Measurements from ENCODE around the gene RRP15. TPM values are rescaled to one million over a fixed set of nuclear protein-coding genes. Genes with fewer than 3 reads are reported as not detected.

Gene RRP15
- polyA plus RNA-seq, 3 donors: 0.81 to 7.6 (median 4.6) TPM

DNA sequence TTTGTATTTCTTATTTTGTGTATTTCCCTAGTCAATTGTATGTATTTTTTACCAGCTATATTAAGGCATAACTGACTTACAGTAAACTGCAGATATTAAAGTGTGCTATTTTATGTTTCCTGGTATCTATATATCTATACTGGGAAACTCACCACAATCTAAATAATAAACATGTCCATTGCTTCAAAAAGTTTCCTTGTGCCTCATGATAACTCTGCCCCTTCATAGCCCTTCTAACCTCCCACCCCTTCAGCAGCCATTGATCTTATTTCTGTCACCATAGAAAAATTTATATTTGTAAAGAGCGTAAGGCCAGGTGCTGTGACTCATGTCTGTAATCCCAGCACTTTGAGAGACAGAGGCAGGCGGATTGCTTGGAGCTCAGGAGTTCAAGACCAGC lies 9.3 kb upstream of the RRP15 start:
- H3K36me3 Mint-ChIP-seq: no peaks in the 10 kb centered on the region
- H3K27me3 ChIP-seq (ENCODE audit: control insufficient read depth in 2 of 2, insufficient read depth in 2 of 2, low read length in 2 of 2): no peaks in the 10 kb centered on the region
- no peak overlapping the region for H3K27ac ChIP-seq (ENCODE audit: low read depth in 1 of 2, low read length in 2 of 2)
- no CpG with 5 or more reads among the region's 2 CpGs for WGBS (ENCODE audit: insufficient coverage)
- no peak overlapping the region for H3K4me3 ChIP-seq (replicated peaks in 1 of 3; ENCODE audit: low read depth in 2 of 3, low read length in 3 of 3)
- H3K9me3 ChIP-seq (replicated peaks in 1 of 2; ENCODE audit: control insufficient read depth in 1 of 2, insufficient read depth in 1 of 2, low read length in 2 of 2): peaks cover 0 to under 1% of the 10 kb centered on the region in 2 donors
- H3K4me2 ChIP-seq (replicated peaks; ENCODE audit: extremely low read depth, low read length, poor library complexity, severe bottlenecking): no peak overlapping the region
- H4K20me1 ChIP-seq (ENCODE audit: insufficient read depth, low read length): no peaks in the 10 kb centered on the region
- no peaks in the 10 kb centered on the region for H3K36me3 ChIP-seq (replicated peaks in 1 of 2; ENCODE audit: control insufficient read depth in 1 of 2, insufficient read depth in 2 of 2, low read length in 2 of 2)
- TF ChIP-seq, protein P1, sequence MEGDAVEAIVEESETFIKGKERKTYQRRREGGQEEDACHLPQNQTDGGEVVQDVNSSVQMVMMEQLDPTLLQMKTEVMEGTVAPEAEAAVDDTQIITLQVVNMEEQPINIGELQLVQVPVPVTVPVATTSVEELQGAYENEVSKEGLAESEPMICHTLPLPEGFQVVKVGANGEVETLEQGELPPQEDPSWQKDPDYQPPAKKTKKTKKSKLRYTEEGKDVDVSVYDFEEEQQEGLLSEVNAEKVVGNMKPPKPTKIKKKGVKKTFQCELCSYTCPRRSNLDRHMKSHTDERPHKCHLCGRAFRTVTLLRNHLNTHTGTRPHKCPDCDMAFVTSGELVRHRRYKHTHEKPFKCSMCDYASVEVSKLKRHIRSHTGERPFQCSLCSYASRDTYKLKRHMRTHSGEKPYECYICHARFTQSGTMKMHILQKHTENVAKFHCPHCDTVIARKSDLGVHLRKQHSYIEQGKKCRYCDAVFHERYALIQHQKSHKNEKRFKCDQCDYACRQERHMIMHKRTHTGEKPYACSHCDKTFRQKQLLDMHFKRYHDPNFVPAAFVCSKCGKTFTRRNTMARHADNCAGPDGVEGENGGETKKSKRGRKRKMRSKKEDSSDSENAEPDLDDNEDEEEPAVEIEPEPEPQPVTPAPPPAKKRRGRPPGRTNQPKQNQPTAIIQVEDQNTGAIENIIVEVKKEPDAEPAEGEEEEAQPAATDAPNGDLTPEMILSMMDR (IDR thresholded peaks at IDR 0.05): no peak
- no peak for DNase-seq
- H3K27ac Mint-ChIP-seq: no peak overlapping the region
- H3K9ac ChIP-seq (ENCODE audit: insufficient read depth, low read length, poor library complexity, severe bottlenecking): no peak overlapping the region
- no peak overlapping the region for H3K4me3 Mint-ChIP-seq
- no peak overlapping the region for H2AFZ ChIP-seq (ENCODE audit: insufficient read depth, low read depth, low read length, poor library complexity, severe bottlenecking)
- H3K4me1 Mint-ChIP-seq: peaks cover 1% of the 10 kb centered on the region
- H3K27me3 Mint-ChIP-seq (ENCODE audit: low read depth in 3 of 3): peaks cover 0 to 2% (median 0%) of the 10 kb centered on the region in 3 donors
- no peaks in the 10 kb centered on the region for H3K79me2 ChIP-seq (ENCODE audit: insufficient read depth, low read length)
- H3K4me1 ChIP-seq (ENCODE audit: control insufficient read depth in 1 of 2, insufficient read depth in 2 of 2, low read length in 2 of 2): no peaks in the 10 kb centered on the region
- H3K9me3 Mint-ChIP-seq: peaks cover 0 to under 1% (median 0%) of the 10 kb centered on the region in 7 donors
- intact Hi-C loops (cut with micrococcal nuclease): no loop called here

DNA sequence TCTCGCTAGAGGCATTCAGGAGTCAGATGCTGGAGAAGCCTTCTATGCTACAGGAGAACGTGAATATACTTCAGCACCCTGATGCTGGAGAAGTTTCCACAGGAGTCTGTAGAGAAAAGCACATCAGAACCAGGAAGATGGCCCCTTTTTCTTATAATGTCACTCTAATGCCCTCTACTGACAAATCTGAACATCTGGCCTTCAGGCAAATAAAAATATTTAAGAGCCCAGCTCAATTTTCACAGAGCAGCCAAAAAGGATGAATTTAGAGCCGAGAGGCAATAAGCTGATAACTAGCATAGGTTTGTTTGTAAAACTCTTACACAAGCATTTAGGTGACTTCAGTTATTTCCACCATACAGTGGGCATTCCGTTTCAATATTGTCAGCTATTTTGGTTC lies 3.8 kb upstream of the RRP15 start:
- no peaks in the 10 kb centered on the region for H3K36me3 Mint-ChIP-seq
- H3K79me2 ChIP-seq (ENCODE audit: insufficient read depth, low read length): peaks cover 11% of the 10 kb centered on the region
- H3K9me3 Mint-ChIP-seq: peaks cover 0 to 8% (median 6%) of the 10 kb centered on the region in 7 donors
- WGBS (ENCODE audit: insufficient coverage): no CpG with 5 or more reads among the region's 4 CpGs
- H3K9me3 ChIP-seq (replicated peaks in 1 of 2; ENCODE audit: control insufficient read depth in 1 of 2, insufficient read depth in 1 of 2, low read length in 2 of 2): peaks cover 4 to 5% of the 10 kb centered on the region in 2 donors
- H4K20me1 ChIP-seq (ENCODE audit: insufficient read depth, low read length): no peaks in the 10 kb centered on the region
- H3K27me3 Mint-ChIP-seq (ENCODE audit: low read depth in 3 of 3): peaks cover 5 to 11% (median 9%) of the 10 kb centered on the region in 3 donors
- no peaks in the 10 kb centered on the region for H3K27me3 ChIP-seq (ENCODE audit: control insufficient read depth in 2 of 2, insufficient read depth in 2 of 2, low read length in 2 of 2)
- H3K4me1 Mint-ChIP-seq: peaks cover 16% of the 10 kb centered on the region
- no peak for DNase-seq
- no peak overlapping the region for H3K27ac Mint-ChIP-seq
- H3K4me2 ChIP-seq (replicated peaks; ENCODE audit: extremely low read depth, low read length, poor library complexity, severe bottlenecking): no peak overlapping the region
- no peak overlapping the region for H2AFZ ChIP-seq (ENCODE audit: insufficient read depth, low read depth, low read length, poor library complexity, severe bottlenecking)
- H3K4me3 Mint-ChIP-seq: no peak overlapping the region
- peaks cover 14 to 18% of the 10 kb centered on the region in 2 donors for H3K4me1 ChIP-seq (ENCODE audit: control insufficient read depth in 1 of 2, insufficient read depth in 2 of 2, low read length in 2 of 2)
- H3K36me3 ChIP-seq (replicated peaks in 1 of 2; ENCODE audit: control insufficient read depth in 1 of 2, insufficient read depth in 2 of 2, low read length in 2 of 2): no peaks in the 10 kb centered on the region
- intact Hi-C loops (cut with micrococcal nuclease): loop anchor here in 1 of 2 donors (10.0 kb wide), 1 partner anchor 1774 kb away; no protein-coding TSS in a partner anchor
- H3K4me3 ChIP-seq (replicated peaks in 1 of 3; ENCODE audit: low read depth in 2 of 3, low read length in 3 of 3): no peak overlapping the region
- TF ChIP-seq, protein P1 (IDR thresholded peaks at IDR 0.05): no peak
- no peak overlapping the region for H3K9ac ChIP-seq (ENCODE audit: insufficient read depth, low read length, poor library complexity, severe bottlenecking)
- H3K27ac ChIP-seq (ENCODE audit: low read depth in 1 of 2, low read length in 2 of 2): no peak overlapping the region

Measured in CD14-positive monocyte (primary cell).